Measurements from ENCODE around the gene NFKB1. TPM values are rescaled to one million over a fixed set of nuclear protein-coding genes. Genes with fewer than 3 reads are reported as not detected.
A peak's percentile ranks its signal among the peaks of the same experiment; 100 is the strongest.

NFKB1 gene
- total RNA-seq, 3 donors from 2014 or later = 315 to 381 (median 331) TPM

DNA sequence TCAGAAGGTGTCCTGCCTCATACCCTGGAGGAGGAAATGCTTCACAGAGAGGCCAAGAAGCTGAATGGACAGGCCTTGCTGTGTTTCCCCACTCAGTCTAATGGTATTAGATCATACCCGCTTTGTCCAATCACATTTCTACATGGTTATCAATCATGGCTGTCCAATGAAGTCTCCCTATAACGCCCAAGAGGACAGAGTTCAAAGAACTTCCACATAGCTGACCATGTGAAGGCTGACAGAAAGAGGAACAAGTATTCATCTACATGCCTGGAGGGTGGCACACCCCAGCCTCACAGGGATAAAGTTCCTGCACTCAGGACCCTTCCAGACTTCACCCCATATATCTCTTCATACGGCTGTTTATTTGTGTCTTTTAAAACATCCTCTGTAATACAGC, 136.2 kb downstream of the NFKB1 start:
- Mint-ChIP-seq H3K9me3 (no peaks in the 10 kb centered on the region), H3K4me1 (ENCODE audit: low read depth) (peaks cover 11% of the 10 kb centered on the region), H3K4me3 (no peak overlapping the region), H3K27me3 (ENCODE audit: low read depth) (no peaks in the 10 kb centered on the region), H3K36me3 (ENCODE audit: insufficient read depth) (peaks cover 31% of the 10 kb centered on the region)
- ATAC-seq (no peak), DNase-seq (no peak)

DNA sequence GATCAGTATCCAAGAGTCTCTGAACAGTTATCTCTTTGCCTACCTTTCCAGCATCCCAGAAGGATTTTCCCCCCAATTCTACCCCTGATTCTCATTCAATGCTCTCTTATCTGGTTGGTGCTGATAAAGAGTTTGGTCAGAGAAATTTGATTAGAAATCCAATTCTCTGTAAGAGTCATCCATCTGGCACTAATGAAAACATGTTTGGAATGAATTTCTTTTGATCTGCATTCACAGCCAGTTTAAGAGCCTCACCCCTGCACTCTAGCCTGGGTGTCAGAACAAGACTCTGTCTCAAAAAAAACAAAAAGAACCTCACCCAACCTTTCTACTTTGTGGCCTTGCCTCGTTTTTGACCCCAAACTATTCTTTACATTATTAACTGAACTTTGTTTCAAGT, 137.5 kb downstream of the NFKB1 start:
- no peaks in the 10 kb centered on the region for H3K27me3 Mint-ChIP-seq (ENCODE audit: low read depth)
- no peak for ATAC-seq
- no peak for DNase-seq
- peaks cover 31% of the 10 kb centered on the region for H3K36me3 Mint-ChIP-seq (ENCODE audit: insufficient read depth)
- peaks cover 11% of the 10 kb centered on the region for H3K4me1 Mint-ChIP-seq (ENCODE audit: low read depth)
- no peak overlapping the region for H3K4me3 Mint-ChIP-seq
- no peaks in the 10 kb centered on the region for H3K9me3 Mint-ChIP-seq

DNA sequence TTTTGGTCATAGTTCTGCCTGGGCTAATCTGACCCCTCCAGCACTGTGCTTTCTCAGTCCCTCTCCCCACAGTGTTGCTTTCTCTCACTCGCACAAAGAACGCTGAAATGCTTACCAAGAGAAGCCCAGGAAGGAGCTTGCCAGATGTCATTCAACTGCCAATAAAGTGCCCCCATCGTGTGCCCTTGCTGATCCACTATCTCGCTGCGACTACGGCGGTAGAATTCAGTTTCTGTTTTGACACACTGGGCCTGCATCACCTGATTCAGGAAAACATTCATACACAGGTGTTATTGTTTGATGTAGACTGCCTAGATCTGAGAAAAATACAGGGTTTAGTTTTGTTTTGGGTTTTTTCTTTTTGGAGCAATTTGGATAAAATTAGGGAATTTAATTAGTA, 138.4 kb downstream of the NFKB1 start:
- Mint-ChIP-seq H3K27me3 (ENCODE audit: low read depth) (no peaks in the 10 kb centered on the region), H3K4me1 (ENCODE audit: low read depth) (peaks cover 11% of the 10 kb centered on the region), H3K36me3 (ENCODE audit: insufficient read depth) (peaks cover 34% of the 10 kb centered on the region), H3K9me3 (no peaks in the 10 kb centered on the region), H3K4me3 (peak overlapping the region; percentile 66)
- no peak for DNase-seq
- peak; percentile 25 to 30 for ATAC-seq

DNA sequence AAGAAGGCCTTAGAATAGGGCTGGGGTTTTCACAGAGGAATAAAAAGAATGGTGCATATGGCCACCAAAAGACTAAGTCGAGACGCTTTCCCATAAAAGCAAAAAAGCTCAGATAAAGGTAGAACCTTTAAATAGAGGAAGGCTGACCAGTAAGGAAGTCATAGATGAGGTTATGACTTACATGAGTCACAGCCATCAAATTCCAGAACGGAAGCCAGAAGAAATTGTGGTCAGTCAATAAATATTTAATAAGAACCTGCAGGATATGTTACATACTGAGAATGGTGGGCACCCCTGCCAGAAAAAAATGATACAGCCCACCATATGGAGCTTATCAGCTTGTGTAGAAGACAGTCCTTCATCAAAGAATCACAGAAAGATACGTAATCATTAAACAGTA, 139.5 kb downstream of the NFKB1 start:
- ATAC-seq = no peak
- peaks cover 35% of the 10 kb centered on the region for H3K36me3 Mint-ChIP-seq (ENCODE audit: insufficient read depth)
- no peak for DNase-seq
- H3K4me3 Mint-ChIP-seq = no peak overlapping the region
- no peaks in the 10 kb centered on the region for H3K9me3 Mint-ChIP-seq
- H3K4me1 Mint-ChIP-seq (ENCODE audit: low read depth) = peaks cover 8% of the 10 kb centered on the region
- H3K27me3 Mint-ChIP-seq (ENCODE audit: low read depth) = no peaks in the 10 kb centered on the region

DNA sequence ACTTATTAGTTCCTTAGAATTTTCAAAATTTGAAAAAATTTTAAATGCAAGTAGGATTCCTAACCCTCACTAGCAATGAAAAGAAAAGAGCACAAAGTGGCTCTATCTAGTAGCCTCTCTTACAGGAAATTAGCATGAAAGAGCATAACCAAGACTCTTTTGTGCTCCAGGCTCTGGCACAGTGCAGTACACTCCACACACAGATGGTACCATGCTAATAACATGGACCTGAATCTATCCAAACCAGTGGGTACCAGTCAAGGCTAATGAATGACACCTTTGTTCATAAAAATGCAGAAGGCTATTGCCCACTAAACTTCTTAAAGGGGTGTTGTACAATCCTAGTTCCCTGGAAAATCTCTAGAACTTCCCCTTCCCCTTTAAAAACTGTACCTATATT, 140.6 kb downstream of the NFKB1 start:
- ATAC-seq = no peak
- Mint-ChIP-seq H3K4me3 (no peak overlapping the region), H3K4me1 (ENCODE audit: low read depth) (peaks cover 12% of the 10 kb centered on the region), H3K36me3 (ENCODE audit: insufficient read depth) (peaks cover 35% of the 10 kb centered on the region), H3K9me3 (no peaks in the 10 kb centered on the region), H3K27me3 (ENCODE audit: low read depth) (no peaks in the 10 kb centered on the region)
- no peak for DNase-seq

DNA sequence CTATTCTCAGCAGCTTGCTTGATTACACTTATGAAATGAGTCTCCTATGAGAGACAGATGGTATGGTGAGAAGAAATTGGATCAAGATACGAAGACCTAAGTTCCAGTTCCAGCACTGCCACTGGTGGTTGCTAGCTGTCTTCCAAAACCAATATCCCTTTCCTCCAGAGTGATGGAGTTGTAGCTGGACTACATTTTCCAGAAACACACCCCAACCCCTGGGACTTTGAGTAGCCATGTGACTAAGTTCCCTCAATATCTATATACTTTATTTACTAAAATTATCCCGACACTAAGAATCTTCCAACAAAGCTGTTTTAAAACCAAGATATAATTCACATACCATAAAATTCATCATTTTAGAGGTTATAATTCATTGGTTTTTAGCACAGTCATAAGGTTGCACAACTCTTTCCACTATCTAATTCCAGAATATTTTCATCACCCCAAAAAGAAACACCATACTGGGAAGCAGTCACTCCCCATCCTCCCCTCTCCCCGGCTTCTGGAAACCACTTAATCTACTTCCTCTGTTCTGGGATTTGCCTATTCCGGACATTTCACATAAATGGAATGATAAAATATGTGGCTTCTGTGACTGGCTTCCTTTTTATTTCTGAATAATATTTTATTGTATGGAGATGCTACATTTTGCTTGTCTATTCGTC, 141.6 kb downstream of the NFKB1 start:
- H3K27me3 Mint-ChIP-seq (ENCODE audit: low read depth) = no peaks in the 10 kb centered on the region
- H3K36me3 Mint-ChIP-seq (ENCODE audit: insufficient read depth) = peaks cover 32% of the 10 kb centered on the region
- peaks cover 19% of the 10 kb centered on the region for H3K4me1 Mint-ChIP-seq (ENCODE audit: low read depth)
- DNase-seq (no peak), ATAC-seq (no peak)
- H3K9me3 Mint-ChIP-seq = no peaks in the 10 kb centered on the region
- H3K4me3 Mint-ChIP-seq = no peak overlapping the region

DNA sequence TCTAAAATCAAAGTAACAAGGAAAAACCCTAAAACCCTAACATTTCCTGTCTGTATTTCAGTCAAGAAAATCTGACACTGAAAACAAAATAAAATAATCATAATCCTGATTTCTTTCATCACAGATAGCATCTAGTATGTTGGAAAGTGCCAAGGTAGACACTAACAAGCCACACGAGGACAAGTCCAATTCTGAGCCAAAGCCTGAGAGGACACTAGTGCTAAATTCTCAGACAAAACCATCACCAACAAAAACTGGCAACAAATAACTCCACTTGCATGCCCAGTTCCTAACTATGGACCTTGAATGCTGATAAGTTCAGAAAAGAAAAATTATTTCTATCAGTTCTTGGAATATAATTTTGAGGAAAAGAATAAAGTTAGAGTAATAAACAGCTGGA, 146.0 kb downstream of the NFKB1 start:
- H3K4me1 Mint-ChIP-seq (ENCODE audit: low read depth) = peaks cover 11% of the 10 kb centered on the region
- no peak for DNase-seq
- H3K27me3 Mint-ChIP-seq (ENCODE audit: low read depth) = no peaks in the 10 kb centered on the region
- H3K36me3 Mint-ChIP-seq (ENCODE audit: insufficient read depth) = peaks cover 36% of the 10 kb centered on the region
- H3K4me3 Mint-ChIP-seq = no peak overlapping the region
- H3K9me3 Mint-ChIP-seq = no peaks in the 10 kb centered on the region
- no peak for ATAC-seq

DNA sequence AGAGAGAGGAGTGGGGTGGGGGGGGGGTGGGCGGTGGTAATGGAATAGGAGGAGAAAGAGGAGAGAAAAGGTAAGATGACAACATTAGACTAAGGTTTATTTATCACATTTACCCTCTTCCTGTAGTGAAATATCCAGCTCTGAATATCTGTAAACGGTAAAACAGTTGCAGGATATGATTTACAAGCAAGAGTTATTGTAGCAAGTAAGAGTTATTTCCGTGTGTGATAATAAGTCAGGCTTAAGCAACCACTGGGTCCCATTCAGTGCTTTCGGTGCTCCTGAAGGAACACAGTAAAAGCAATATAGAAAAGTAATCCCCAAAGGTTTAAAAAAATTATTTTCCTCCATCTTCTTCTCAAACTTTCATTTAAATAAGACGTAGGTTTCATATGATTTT, 156.0 kb downstream of the NFKB1 start:
- ATAC-seq (no peak), DNase-seq (no peak)
- H3K4me1 Mint-ChIP-seq (ENCODE audit: low read depth) = no peaks in the 10 kb centered on the region
- no peaks in the 10 kb centered on the region for H3K27me3 Mint-ChIP-seq (ENCODE audit: low read depth)
- H3K9me3 Mint-ChIP-seq = no peaks in the 10 kb centered on the region
- peaks cover 9% of the 10 kb centered on the region for H3K36me3 Mint-ChIP-seq (ENCODE audit: insufficient read depth)
- no peak overlapping the region for H3K4me3 Mint-ChIP-seq

DNA sequence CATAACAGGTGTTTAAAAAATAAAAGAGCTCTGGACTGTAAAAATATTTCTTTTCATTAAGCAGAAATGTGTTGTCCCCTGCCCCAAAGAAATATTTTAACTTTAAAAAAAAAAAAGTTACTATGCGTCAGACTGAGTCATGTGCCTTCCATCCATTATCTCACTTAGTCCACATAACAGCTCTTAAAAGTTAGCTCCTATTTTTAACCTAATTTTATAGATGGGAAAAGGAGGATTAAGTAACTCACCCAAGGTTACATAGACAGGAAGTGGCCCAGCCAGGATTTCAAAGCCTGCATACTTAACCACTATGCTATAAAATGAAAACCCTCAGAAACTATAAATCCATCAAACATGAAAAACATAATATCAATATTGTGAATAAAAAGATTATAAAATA, 161.9 kb downstream of the NFKB1 start:
- no peak for DNase-seq

DNA sequence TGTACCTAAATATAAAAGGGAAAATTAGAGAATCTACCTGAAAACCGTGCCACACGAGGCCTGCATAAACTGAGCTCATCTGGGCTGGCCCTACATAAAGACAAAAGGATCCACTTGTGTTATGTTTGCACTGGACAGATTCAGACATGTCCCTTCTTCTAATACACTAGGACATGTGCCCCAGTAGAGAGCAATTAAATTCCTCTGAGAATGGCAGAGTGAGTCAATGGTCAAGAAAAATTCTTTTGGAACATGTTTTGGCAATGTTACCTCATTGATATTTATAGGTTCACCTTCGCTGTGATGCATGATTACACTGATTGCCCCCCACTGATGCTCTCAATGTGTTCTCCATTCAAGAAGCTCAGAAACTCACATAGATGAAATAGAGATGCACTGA, 164.4 kb downstream of the NFKB1 start:
- Mint-ChIP-seq H3K4me1 (ENCODE audit: low read depth) (no peaks in the 10 kb centered on the region), H3K9me3 (no peaks in the 10 kb centered on the region), H3K36me3 (ENCODE audit: insufficient read depth) (peaks cover 29% of the 10 kb centered on the region), H3K27me3 (ENCODE audit: low read depth) (no peaks in the 10 kb centered on the region), H3K4me3 (no peak overlapping the region)
- ATAC-seq = no peak
- DNase-seq = no peak

More for the DNA sequence above, 161.9 kb downstream of the NFKB1 start:
- Mint-ChIP-seq H3K27me3 (ENCODE audit: low read depth) (no peaks in the 10 kb centered on the region), H3K9me3 (no peaks in the 10 kb centered on the region), H3K36me3 (ENCODE audit: insufficient read depth) (peaks cover 21% of the 10 kb centered on the region), H3K4me3 (no peak overlapping the region), H3K4me1 (ENCODE audit: low read depth) (no peaks in the 10 kb centered on the region)
- no peak for ATAC-seq

Other genes starting within 250 kb of the NFKB1 start
- gene SLC39A8, start 155.9 kb upstream of the NFKB1 start, total RNA-seq = 10 to 100 TPM; 49.4 to 55.2 (median 55.0) TPM

Measured in activated T-cell treated with anti-CD3 and anti-CD28 coated beads, Interleukin-2, amount 50 U/mL, for 4 hours (primary cell).